HG02943 (cell line): ENCODE measurements around the gene CYB5R2.
A peak's percentile ranks its signal among the peaks of the same experiment; 100 is the strongest.

Experiments used
- ATAC-seq: cut with Tn5 transposase; IDR thresholded peaks from one replicate; pipeline ENCODE4 v1.9.1; 2021; ENCODE audit warnings: mild to moderate bottlenecking, low read depth, moderate library complexity; ENCODE audit not compliant: unreplicated experiment

CYB5R2 gene

DNA sequence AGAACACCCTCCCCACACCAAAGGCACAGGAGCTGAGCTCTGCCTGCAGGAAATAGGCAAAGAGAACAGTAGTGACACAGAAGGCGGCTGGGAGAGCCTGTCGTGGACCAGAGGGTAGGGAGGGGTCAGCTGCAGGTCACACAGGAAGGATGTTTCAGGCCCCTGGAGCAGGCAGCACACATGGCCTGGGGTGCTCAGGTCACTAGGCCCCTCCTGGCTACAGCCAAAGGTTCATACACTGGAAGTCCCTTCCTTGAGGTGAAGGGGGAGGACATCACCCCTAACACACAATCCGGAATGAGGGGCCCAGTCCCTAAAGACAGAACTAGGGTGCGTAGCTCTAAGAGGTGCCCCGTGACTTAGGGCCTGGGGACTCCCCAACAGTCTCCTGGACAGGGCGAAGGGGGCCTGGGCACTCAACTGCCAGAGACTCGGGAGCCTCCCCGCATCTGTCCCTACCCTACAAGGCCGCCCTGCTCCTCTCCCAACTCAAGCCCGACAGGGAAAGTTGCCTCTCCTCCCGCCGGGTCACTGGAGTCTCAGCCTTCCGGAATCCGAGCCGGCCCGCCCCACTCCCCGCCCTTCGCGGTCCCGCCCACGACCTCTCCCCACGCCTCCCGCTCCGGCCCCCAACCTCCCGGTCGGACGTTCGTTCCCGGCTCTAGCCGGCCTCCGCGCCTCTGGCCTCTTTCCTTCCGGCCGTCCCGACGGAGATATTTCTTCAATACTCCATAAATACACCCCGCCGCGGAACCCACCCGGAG lies at the start of gene CYB5R2:
Gene CYB5R2, minus strand, starts transcription at position 541 of the 764 bp plus-strand sequence. CDS start 675 bp downstream, outside the sequence.
- ATAC-seq: no peak

DNA sequence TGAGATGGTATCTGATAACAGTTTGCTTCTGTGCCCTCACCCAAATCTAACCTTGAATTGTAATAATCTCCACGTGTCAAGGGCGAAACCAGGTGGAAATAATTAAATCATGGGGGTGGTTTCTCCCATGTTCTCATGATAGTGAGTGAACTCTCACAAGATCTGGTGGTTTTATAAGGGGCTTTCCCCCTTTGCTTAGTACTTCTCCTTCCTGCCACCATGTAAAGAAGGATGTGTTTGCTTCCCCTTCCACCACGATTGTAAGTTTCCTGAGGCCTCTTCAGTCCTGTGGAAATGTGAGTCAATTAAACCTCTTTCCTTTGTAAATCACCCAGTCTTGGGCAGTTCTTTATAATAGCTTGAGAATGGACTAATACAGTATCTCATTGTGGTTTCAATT lies 41.5 kb upstream of the CYB5R2 start:
- no peak for ATAC-seq

DNA sequence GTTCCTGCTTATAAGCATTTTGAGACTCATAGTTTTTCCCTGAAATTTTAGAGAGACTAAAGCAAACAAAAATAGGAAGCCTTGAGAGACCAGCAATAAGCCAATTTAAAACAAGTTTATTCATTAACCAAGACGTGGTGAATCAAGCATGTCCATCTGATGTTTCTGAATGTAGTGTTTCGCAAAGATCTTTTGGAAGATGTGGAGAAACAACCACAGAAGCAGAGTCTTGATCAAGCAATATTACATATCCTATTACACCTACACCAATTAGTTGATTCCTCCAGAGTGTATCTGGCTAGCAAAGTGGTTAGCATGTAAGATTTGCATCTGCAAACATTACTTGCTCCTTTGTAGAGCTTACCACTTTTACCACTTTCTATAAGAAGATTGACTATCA lies 33.1 kb upstream of the CYB5R2 start, which contains the start of gene OVCH2:
Gene OVCH2, minus strand, starts transcription at position 101 of the 400 bp plus-strand sequence. Its CDS starts 83 bp downstream, at position 18.
- ATAC-seq: no peak

DNA sequence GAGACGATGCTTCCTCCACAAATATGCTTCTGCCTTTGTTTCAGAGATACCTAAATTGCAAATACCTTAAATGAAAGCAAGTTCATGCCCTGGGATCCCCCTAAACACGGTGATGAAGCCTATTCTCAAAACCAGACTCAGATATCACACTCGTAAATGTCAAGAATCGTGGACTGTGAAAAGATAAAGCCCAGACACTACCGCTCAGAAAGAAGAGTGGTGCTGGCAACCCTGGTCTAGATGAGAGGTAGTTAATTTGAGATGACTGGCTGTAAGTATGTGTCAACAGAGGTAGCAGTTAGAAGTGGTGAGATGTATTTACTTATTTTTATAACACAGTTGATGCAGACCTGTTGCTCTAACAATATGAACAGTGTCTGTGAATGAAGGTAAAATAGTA lies 30.4 kb upstream of the CYB5R2 start:
- ATAC-seq: no peak

DNA sequence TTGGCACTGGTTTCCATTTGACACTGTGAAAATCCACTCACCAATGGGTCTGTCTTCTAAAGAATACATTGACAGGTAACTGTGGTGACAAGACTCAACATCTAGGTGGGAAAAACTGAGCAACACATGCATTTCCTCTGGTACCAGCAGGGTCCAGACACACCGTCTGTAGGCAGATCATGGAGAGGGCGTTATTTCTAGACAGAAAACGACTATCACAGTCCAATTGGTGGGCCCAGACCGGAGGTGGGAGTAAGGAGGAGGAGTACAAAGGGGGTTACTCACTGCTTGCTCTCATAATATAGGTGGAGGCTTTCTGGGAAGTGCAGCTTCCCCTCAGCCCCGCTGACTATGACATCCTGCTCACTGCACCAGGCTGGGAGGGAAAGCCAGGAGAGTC lies 23.1 kb upstream of the CYB5R2 start:
- no peak for ATAC-seq

DNA sequence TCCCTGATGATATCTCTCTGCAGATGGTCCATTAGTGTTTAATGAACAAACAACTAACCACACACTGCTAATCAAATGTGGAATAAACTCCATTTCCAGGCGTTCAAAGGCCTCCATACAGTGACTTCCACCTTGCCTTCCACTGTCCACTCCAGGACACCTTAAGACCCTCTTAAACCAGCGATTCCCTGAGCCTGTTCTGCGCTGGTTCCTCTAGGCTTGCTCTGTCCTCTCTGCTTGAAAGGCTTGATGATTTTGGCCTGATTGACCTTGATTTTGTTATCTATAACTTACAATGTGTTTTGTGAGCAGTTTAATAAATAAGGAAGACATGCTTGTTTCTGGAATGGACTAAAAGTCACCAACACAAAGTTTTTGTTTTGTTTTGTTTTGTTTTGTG lies 20.9 kb upstream of the CYB5R2 start:
- ATAC-seq: no peak

DNA sequence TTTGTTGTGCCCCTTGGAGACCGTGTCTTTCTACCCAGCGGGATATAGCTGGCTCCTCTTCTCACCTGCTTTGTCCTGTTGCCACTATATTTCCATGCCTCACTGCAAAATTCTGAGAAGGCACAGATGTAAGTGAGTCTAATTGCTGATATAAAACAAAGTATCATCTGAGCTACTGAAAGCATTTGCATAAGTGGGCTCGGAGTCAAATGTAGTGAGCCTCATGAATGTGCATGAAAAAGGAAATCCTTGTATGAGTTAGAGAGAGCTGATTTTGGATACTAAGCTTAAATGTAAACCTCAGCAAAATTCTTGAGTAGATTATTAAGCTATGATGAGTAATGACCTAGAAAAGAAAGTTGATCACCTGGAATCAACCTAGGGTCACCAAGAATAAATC lies 19.1 kb upstream of the CYB5R2 start:
- ATAC-seq: no peak

DNA sequence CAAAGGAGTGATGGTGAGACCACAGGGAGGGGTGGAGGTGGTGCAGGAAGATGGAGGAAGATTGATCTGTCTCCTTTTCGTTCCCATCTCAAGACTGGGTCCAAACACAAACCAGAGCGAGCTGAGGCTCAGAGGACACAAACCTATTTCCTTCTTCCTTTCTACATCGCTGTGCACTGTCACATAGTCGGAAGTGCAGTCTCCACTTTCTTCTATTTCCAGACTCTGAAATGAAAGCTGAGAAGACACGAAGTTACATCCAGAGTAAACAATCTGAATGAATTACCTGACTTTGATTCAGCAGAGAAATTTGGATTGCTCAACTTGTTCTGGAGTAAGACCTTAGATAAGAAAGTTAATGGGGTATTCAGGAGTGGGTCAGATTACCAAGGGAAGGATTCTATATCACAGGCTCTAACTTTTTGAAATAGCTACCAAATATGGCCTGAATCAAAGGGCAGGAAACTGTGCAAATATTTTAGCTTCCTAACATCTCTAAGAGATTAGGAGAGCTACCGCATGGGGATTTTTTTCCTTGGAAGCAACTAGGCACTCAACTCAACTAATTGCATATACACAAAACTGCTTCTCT lies 18.6 kb upstream of the CYB5R2 start:
- ATAC-seq: no peak

DNA sequence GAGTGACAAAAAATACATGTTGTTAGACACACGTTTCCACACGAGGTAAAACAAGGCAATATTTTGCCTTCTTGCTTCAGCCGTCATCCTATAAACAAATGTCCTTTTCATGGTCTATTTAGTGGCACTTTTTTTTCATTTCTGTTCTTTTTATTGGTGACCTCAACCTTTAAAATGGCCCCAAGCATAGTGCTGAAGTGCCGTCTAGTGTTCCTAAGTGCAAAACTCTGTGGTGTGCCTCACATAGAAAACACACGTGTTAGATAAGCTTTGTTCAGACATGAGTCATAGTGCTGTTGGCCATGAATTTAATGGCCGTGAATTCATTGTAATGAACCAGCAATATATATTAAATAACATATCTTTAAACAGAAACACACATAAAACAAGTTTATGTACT lies 17.3 kb upstream of the CYB5R2 start:
- ATAC-seq: no peak

DNA sequence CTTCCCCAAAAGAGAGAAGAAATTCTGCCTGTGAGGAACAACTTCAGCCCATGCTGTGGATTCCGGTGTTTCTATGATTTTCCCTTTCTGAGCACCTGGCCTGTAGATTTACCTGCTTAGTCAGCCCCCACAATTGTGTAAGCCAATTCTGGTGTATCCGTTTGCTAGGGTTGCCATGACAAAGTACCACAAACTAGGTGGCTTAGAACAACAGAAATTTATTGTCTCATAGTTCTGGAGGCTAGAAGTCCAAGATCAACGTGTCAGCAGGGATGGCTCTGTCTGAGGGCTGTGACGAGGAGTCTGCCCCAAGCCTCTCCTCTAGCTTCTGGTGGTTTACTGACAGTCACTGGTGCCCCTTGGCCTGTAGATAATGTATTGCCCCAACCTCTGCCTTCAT lies 15.9 kb upstream of the CYB5R2 start:
- ATAC-seq: no peak

DNA sequence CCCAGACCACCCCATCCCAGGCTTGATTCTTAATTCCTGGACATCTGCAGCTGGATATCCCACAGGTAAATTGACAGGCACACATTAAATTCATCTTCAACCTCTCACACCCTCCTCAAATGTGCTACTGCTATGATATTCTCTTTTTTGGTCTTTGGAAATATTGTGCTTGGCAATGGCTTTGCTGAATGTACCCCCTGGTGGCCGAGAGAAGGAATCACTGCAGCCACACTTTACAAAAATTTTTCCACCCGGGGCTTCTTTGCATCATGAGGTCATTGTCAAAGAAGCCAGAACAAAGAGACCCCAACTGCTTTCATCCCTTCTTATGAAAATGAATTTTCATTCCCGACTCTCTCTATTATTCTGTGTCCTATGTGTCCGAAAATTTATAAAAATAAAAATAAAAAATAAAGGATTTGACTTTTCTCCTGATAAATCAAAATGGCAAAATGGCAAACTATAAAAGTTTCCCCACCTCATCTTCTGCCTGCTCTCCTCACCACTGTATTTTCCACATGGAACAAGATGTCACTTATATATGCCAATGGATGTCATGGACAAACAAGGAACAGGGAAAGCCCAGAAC lies 15.0 kb upstream of the CYB5R2 start:
- peak; percentile 77 for ATAC-seq

DNA sequence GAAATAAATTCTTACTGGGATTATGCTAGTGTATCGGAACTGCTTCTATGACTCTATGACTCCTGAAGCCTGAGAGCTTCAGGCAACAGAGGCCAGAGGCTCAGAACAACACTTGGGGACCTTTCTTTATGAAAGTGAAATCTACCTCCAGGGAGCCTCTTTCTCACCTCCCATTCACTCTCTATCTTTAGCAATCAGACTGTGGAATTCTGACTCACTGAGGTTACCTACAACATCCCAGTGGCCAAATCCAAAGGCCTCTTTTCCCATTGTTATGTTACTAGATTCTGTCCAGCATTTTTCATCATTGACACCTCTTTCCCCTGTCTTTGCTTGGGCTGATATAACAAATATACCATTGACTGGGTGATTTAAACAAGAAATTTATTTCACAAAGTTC lies 14.1 kb upstream of the CYB5R2 start:
- ATAC-seq: no peak

DNA sequence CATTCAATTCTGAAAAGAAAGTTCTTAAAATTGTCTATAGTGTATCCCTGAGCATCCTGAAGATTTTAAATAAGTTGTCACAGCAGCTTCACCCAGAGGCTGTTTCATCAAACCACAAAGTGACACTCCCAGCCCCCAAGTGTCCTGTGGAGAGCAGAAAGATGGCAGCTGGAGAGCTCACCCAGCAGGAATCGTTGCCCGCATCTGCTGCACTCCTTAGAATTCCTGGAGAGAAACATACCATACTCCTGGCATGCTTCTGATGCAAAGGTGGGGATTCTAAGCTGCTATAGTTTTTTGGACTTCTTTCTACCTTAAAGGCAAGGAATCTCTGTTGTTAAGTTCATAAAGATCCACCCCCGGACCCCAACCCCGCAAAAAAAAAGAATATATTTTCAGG lies 13.5 kb upstream of the CYB5R2 start:
- no peak for ATAC-seq

DNA sequence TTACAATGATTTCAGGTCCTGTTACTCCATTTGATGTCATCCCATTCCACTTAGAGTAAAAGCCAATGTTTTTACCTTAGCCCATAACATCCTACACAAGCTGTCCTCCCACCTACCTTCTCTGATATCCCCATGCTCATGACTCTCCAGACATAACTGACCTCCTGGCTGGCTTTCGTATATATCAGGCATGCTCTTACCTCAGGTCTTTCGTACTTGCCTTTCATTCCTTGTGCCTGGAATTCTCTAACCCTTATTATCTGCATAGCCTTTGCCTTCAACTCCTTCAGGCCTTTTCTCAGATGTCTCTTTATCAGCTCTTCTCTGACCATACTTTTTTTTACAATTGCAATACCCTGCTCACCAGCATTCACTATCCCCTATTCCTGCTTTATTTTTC lies 10.3 kb upstream of the CYB5R2 start:
- ATAC-seq: no peak

DNA sequence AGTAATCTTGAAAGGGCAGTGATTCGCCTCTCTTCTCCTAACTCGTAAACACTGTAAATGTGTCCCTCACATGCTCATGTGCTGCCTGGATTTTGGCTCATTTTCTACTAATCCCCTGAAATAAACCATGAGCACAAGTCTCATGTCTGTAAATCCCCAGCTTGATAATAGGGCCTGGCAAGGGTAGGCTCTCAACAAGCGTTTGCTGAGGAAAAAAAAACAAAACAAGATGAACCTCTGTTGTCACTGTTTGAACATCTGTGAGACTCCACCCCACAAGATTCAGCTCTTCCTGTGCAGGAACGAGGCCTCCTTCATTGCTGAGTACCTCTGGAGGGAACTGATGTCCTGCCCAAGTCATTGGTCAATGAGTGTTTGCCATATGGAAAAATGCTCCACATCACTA lies 4.5 kb upstream of the CYB5R2 start:
- ATAC-seq: no peak

DNA sequence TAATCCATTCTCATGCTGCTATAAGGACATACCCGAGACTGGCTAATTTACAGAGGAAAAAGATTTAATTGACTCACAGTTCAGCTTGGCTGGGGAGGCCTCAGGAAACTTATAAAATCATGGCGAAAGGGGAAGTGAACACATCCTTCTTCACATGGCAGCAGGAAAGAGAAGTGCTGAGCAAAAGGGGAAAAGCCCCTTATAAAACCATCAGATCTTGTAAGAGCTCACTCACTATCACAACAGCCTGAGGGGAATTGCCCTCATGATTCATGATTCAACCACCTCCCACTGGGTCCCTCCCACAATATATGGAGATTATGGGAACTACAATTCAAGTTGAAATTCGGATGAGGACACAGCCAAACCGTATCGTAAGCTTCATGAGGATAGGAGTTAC lies 3.8 kb upstream of the CYB5R2 start:
- ATAC-seq: no peak

DNA sequence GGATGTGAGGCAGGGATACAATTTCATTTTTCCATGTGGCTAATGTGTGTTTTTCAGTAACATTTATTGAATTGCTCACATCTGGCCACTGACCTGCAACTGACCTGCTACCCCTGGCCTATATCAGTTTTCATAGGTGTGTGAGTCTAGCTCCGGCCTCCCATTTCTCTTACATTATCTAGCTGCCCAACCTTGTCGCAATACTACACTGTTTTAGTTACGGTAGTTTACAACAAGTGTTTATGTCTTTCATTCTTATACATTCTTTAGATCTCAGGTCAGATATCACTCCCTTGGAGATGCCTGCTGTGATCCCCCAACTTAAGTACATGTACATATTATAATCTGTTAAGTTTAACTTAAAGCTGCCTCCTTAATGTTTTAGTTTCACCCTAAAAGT lies 2.3 kb upstream of the CYB5R2 start:
- ATAC-seq: no peak

DNA sequence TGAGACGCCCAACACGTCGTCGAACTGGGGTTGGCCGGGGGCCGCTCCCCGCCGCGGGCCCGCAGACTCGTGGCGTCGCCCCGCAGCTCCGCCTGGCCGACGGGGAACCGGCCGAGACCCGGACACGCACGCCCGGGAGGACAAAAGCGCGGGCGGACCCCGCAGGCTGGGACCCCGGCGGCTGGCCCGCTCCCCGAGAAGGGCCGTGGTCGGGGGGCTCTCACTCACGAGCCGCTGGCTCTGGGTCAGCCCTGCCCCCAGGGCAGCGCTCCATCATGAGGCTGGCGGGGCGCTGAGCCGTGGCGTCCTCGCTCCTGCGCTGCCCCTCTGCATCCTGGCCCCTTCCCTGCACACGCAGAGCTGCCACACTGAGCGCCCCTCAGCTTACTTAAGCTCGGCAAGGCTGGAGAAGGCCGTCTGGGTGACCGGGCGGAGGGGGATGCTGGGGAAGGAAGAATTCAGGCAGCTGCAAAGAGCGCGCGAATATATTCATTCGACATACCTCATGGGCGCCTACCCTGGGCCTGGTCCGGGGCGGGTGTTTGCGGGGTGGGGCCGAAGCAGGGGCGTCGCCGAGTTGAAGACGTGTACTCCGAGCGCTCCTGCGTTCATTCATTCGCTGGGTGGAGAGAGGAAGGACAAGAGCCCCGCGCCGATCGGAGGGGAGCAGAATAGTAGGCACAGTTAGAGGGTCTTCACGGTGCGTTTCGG lies 579 bp upstream of the CYB5R2 start:
- no peak for ATAC-seq

DNA sequence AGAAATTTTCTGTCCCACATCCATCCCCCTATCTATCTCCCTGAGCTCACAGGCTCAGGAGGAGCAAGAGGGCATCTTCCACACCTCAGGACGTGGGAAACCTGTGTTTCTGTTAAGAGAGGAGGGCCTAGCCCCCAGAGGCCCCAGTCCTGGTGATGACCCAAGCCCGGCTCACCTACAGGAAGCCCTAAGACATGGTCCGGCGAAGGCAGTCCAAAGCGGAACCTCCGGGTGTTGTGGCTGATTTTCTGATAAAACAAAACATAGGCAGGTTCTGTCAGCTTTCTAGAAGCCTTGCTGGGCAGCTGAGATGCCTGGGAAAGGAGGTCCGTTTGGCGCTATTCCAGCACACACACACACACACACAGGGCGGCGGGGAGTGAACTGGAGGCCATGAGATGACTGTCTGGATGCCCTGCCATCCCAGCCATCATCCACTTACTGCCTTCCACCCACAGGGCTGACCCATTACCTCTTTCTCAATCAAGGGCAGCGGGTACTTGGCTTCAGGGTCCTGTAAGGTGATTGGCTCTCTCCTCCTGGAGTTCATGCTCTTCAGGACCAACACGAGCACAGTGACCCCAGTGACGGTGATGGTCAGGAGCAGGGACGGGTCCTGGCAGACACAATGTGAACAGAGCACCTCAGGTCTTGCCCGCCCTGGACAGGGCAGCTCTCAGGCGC lies 882 bp downstream of the CYB5R2 start:
- no peak for ATAC-seq

DNA sequence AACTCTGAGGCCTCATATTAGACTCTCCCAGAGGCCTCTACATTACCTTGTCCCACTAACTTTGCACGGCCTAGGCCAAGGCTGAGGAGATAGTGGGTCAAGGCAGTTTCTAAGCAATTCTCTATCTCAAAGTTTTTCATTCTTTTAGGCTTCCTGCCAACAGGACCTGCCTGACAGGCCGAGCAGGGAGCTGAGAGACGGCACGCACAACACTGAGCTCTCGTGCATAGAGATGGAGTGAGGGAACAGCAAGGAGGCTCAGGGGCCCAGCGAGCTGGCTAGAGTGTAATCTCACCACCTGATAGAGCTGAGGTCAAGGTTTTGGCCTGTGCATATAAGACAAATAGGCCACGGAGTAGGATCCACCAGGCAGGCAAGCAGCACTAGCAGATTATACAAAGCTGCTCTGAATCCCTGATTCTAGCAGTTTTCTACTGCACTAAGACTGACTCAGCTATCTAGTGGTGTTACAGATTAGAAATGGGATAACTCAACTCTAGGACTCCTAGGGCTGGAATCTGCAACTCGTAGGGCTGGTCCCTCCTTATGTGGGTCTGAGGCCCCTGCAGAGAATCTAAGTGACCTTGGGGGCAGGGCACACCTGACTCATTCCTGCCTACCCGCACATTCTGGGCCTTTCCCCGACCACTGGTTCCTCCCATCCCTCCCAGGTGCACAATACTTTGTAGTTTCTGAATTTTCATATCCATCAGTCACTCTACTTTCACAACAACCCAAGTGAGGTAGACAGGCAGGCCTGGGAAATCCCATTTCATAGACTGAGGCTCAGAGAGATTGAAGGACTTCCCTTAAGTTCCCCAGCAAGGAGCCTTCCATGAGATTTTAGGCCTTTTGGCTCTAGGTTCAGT lies 1.7 kb downstream of the CYB5R2 start:
- no peak for ATAC-seq
